Measurements from ENCODE around the gene DNLZ.
A peak's percentile ranks its signal among the peaks of the same experiment; 100 is the strongest.

The DNLZ gene

DNA sequence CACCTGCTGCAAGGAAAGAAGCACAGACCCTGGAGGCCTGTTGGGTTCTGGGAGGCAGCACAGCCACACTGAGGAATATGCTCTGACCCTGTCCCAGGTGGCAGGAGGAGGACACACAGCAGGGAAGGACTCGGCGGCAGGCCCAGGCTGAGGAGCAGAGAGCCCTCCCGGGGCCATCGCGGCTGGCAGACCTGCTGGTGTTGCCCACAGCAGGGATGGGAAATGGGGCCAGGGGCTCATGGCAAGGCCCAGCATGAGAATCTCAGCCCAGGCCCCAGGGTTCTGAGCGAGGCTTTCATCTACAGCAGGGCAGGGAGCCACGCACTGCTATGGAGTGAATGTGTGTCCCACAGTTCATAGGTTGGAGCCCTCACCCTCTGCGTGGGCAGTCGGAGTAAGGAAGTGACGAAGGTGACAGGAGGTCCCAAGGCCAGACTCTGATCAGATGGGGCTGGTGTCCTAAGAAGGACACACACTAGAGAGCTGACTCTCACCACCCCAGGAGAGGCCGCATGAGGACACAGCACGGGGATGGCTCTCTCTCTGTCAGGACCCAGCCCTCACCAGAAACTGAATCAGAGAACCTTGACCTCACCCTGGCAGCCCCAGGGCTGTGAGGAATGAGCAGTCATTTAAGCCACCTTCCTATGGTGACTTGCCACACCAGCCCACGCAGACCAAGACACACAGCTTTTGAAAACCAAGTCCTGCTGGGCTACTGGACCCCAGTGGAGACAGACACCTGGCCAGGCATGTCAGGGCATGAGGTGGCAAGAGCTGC, 46.5 kb downstream of the DNLZ start:
- DNase-seq (ENCODE audit: low spot score), result no peak

DNA sequence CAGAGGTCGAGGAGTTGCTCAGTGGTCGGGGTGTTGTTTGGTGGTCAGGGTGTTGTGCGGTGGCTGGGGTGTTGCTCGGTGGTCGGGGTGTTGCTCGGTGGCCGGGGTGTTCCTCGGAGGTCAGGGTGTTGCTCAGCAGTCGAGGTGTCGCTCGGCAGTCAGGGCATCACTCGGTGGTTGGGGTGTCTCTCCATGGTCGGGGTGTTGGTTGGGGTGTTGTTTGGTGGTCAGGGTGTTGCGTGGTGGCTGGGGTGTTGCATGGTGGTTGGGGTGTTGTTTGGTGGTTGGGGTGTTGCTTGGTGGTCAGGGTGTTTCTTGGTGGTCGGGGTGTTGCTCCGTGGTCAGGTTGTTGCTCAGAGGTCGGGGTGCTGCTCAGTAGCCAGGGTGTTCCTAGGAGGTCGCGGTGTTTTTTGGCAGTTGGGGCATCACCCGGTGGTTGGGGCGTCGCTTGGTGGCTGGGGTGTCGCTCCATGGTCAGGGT, 47.2 kb downstream of the DNLZ start:
- DNase-seq (ENCODE audit: low spot score), result no peak

DNA sequence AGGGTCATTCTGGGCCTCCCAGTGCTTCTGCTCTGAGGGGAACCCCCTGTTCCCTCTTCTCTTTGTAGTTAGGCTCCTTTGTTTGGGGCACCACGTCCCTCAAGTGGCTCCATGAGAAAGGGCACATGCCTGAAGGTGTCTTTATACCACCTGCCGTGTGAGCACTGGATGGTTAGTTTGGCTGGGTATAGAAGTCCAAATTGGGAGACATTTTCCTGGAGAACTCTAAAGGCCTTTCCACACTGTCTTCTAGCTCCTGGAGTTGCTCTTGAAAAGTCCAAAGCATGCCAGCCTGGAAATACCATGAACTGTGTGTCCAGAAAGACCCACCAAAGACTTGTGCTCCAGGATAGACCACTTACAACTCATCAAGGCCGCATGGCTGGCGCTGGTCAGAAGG, 48.6 kb downstream of the DNLZ start:
- no peak for DNase-seq (ENCODE audit: low spot score)

DNA sequence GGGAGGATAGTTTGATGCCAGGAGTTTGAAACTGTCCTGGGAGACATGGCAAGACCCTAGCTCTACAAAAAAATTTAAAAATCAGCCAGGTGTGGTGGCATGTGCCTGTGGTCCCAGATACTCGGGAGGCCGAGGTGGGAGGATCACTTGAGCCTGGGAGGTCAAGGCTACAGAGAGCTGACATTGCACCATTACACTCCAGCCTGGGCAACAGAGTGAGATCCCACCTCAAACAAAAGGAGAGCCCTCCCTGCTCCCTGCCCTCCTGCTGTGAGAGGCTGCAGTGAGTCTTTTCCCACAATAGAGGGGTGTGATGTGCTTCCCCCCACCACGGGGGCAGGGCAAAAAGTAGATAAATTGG, 49.5 kb downstream of the DNLZ start:
- DNase-seq (ENCODE audit: low spot score), result no peak

DNA sequence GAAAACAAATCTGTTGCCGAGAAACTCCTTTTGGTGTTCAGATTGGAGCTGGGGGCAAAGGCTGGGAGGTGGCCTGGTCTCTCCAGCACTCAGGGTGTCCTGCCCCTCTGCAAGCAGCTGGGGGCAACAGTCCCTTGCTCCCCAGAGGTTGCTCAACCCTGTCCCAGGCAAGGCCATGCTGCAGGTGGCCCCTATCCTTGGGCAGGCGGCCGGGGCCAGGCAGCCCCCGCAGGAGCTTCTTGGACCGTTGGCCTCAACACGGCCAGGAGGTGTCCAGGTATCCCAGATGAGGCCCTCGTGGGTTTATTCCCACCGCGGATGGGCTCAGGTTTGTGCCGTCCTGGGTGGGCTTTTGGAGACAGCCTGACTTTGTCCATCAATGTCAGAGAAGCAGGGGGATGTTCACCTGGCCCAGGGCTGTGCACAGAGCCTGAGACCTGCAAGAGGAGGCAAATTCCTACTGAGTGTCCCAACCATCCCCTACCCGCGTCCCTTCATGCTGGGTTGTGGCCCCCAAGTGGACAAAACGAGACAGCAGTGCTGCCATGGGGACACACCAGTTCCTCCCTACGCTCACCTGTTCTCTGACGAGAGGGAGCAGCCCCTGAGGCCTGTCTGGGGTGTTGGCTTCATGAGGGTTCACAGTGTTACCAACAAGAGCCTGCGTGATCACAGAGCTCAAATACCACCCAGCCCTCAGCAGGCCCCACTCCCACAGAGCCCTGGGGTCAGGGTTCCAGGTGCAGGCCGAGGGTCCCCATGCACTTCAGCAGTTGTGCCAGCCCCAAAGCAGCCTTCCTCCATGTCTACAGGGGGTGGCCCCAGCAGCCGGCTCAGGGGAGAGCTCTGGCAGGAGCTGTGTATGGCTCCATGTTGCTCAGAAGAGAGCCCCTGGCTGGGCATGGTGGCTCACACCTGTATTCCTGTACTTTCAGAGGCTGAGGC, 50.2 kb downstream of the DNLZ start:
- DNase-seq (ENCODE audit: low spot score), result no peak

DNA sequence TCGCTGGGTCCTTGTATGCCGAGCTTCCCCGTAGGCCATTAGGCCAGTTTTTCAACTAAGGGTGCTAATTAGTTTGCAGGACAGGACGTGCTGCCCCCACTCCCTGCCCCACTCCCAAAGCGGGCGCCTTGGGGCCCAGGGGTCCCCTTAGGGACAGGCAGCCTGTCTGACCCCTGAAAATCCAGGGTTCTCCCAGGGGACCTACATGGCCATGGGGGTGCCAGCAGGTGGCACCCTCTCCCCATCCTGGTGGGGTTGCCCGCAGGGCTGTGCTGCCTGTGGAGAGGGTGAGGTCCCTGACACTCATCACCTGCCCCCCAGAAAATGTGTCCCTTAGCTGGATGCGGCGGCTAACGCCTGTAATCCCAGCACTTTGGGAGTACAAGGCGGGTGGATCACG, 51.1 kb downstream of the DNLZ start:
- peak; percentile 48 for DNase-seq (ENCODE audit: low spot score)

DNA sequence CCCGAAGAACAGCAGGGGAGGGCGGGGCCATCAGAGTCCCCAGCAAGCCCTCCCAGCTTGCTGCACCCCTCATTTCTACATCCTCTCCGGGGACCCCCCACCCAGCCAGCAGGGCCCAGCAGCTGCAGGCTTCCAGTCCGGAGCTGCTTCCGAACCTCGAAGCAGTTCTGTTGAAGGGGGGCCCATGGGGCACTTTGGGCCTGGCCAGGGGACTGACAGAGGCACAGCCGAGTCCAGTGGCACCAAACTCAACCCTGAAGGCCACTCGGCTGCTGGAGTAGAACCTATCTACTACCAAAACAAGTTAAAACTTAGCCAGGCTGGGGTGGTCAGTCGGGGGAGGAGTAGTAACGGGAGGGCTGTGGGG, 51.6 kb downstream of the DNLZ start:
- DNase-seq (ENCODE audit: low spot score), result no peak

DNA sequence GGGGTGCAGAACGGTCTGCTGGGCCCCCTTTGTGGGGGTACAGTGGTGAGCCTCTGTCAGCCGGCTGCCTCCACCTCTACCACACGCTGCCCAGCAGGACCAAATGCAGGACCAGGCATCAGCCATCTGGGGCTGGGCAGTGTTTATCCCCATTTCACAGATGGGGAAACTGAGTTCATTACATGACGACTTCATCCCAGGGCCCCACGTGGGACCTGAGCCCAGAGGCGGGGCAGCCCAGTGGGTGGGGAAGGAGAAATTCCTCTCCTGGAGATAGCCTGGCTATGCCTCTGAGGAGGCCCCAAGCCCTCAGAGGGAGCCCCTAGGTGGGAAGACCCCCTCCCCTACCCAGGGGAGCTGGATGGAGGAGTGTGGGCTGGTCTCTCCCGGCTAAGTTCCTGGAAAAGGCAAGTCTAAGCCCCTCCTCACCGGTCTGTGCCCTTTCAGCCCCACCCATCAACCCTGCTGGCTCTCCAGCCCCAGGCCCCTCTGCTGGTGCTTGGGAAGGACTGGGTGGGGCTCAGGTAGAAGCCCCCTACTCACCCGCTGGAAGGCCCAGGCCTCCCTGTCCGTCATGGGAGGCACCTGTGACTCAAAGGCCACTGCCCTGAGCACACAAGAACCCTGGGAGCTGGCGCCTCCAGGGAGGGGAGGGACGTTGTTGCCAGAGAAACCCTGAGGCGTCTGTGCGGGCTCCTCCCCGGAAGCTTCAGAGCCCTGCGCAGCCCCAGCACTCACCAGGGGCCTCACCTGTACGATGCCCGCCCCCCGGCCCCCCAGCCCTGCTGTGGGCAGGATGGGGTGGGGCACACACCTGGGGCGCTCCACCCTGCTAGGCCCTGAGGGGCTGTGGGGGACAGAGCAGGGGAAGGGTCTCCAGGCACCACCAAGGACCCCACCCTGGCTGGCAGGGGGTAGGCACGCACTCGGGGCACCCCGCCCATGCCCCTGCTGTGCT, 52.2 kb downstream of the DNLZ start:
- no peak for DNase-seq (ENCODE audit: low spot score)

DNA sequence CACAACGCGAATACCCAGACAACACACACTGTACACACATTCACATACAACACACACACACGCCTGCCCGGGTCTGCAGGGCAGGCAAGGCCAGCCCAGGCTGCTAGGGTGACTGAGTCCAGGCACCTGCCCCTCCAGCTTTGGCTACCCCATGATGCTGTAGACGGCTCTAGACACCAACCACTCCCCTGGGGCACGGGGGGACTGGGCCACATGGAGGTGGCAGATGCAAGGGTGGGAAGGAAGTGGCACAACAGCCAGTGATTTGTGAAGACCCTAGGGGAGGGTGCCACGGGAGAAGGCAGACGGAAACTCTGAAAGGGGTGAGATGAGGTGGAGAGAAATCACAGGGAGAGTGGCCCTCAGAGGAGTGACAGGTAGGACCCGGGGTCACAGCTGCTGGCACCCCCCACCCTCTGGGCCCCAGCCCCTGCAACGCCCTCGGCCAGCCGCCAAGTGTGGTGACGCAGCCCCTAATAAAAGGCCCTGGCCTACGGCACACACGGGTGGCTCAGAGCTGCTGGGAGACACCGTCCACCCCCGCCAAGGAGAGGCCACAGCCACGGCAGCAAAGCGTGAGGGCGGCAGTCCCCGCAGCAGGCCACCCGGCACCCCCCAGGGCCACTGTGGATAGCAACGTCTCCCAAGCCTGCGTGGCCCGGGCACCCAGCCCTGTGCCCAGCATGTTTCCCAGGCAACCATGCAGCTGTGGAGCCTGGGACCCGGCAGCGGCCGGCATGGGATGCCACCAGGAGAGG, 53.1 kb downstream of the DNLZ start:
- no peak for DNase-seq (ENCODE audit: low spot score)

DNA sequence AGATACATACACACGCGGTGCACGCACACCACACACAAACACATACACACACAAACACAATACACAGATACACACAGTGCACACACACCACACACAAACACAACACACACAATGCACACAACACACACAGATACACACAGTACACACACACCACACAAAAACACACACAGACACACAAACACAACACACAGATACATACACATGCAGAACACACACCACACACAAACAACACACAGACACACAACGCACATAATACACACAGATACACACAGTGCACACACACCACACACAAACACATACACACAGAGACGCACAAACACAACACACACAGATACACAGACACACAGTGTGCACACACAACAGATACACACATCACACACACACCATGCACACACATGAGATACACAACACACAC, 53.7 kb downstream of the DNLZ start:
- no peak for DNase-seq (ENCODE audit: low spot score)

All from COLO829 (cell line).